ENCODE data around the gene MED28. TPM values are rescaled to one million over a fixed set of nuclear protein-coding genes. Genes with fewer than 3 reads are reported as not detected.
"Not testable (repeated sequence)": the region's sequence is repeated elsewhere in the genome, so short reads cannot be mapped to it uniquely, and the experiment has no call there.

MED28 gene
- polyA plus RNA-seq, 1 of the 3 experiments (the other 2 are of a cell fraction) = 7.5 TPM

DNA sequence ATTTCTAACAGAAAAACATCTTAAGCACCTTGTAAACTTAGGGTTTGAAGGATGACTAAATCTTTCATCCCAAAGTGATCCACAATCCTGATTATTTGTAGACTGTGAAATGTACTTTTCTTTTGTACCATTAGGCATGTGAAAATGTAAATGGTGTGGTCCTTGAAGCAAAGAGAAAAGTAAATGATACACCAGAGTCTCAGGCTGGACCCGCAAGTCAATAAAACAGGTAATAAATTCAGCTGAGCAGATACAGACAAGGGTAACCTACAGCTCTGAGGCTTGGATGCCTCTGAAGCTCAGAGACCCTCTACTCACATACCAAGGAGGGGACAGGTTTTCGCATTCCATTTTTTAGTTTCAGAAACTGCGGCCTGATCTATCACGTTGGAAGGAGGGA lies 40.2 kb upstream of the MED28 start:
- ChIA-PET POLR2A (no interaction called here), CTCF (interaction anchor here (0.8 kb wide), 1 partner anchor 27 kb away, joined by 3 read pairs; no protein-coding TSS in a partner anchor)
- H3K9me3 ChIP-seq = no peaks in the 10 kb centered on the region
- no peaks in the 10 kb centered on the region for H4K20me1 ChIP-seq (ENCODE audit: insufficient read depth)
- H2AFZ ChIP-seq (ENCODE audit: low read depth) = no peak overlapping the region
- no peak for DNase-seq
- H3K9me2 ChIP-seq = no peaks in the 10 kb centered on the region
- TF ChIP-seq SMC3 (IDR thresholded peaks at IDR 0.05; ENCODE audit: low read depth, low read length) (no peak), SIN3A (IDR thresholded peaks at IDR 0.05; ENCODE audit: borderline replicate concordance, low read depth, low read length) (no peak), NRF1 (IDR thresholded peaks at IDR 0.05; ENCODE audit: low read depth, low read length) (no peak), GATA2 (CRISPR knock-in tag; IDR thresholded peaks at IDR 0.05) (no peak)
- TF ChIP-seq, protein P1, sequence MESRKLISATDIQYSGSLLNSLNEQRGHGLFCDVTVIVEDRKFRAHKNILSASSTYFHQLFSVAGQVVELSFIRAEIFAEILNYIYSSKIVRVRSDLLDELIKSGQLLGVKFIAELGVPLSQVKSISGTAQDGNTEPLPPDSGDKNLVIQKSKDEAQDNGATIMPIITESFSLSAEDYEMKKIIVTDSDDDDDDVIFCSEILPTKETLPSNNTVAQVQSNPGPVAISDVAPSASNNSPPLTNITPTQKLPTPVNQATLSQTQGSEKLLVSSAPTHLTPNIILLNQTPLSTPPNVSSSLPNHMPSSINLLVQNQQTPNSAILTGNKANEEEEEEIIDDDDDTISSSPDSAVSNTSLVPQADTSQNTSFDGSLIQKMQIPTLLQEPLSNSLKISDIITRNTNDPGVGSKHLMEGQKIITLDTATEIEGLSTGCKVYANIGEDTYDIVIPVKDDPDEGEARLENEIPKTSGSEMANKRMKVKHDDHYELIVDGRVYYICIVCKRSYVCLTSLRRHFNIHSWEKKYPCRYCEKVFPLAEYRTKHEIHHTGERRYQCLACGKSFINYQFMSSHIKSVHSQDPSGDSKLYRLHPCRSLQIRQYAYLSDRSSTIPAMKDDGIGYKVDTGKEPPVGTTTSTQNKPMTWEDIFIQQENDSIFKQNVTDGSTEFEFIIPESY (IDR thresholded peaks at IDR 0.05; ENCODE audit: borderline replicate concordance, low read depth) = no peak
- TF ChIP-seq, protein P2, sequence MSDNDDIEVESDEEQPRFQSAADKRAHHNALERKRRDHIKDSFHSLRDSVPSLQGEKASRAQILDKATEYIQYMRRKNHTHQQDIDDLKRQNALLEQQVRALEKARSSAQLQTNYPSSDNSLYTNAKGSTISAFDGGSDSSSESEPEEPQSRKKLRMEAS (IDR thresholded peaks at IDR 0.05; ENCODE audit: low read depth) = no peak
- TF ChIP-seq, protein P3, sequence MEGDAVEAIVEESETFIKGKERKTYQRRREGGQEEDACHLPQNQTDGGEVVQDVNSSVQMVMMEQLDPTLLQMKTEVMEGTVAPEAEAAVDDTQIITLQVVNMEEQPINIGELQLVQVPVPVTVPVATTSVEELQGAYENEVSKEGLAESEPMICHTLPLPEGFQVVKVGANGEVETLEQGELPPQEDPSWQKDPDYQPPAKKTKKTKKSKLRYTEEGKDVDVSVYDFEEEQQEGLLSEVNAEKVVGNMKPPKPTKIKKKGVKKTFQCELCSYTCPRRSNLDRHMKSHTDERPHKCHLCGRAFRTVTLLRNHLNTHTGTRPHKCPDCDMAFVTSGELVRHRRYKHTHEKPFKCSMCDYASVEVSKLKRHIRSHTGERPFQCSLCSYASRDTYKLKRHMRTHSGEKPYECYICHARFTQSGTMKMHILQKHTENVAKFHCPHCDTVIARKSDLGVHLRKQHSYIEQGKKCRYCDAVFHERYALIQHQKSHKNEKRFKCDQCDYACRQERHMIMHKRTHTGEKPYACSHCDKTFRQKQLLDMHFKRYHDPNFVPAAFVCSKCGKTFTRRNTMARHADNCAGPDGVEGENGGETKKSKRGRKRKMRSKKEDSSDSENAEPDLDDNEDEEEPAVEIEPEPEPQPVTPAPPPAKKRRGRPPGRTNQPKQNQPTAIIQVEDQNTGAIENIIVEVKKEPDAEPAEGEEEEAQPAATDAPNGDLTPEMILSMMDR (IDR thresholded peaks at IDR 0.05) = no peak
- peaks cover 8 to 9% of the 10 kb centered on the region in 2 experiments; a peak in 2 of 4 replicates for H3K4me1 ChIP-seq (ENCODE audit: control insufficient read depth in 1 of 2, insufficient read depth in 2 of 2, low read depth in 1 of 2, low read length in 1 of 2)
- WGBS (ENCODE audit: low lambda C conversion rate) = 93% methylated on average over 4 of the region's 4 CpGs
- H3K4me2 ChIP-seq = no peak overlapping the region
- no peaks in the 10 kb centered on the region for H3K27me3 ChIP-seq (ENCODE audit: insufficient read depth)
- peaks cover 17% of the 10 kb centered on the region; the same call in 1 of the 2 replicates for H3K79me2 ChIP-seq (ENCODE audit: insufficient read depth)
- no peak overlapping the region for H3K4me3 ChIP-seq (ENCODE audit: low read depth in 2 of 2, low read length in 1 of 2)
- no peaks in the 10 kb centered on the region for H3F3A ChIP-seq (replicated peaks; ENCODE audit: insufficient read depth)
- H3K9ac ChIP-seq = no peak overlapping the region
- H3K36me3 ChIP-seq (replicated peaks in 1 of 2; ENCODE audit: control insufficient read depth in 1 of 2, insufficient read depth in 2 of 2, low read length in 1 of 2) = no peaks in the 10 kb centered on the region
- H3K27ac ChIP-seq (ENCODE audit: low read depth in 2 of 2, low read length in 1 of 2) = no peak overlapping the region

DNA sequence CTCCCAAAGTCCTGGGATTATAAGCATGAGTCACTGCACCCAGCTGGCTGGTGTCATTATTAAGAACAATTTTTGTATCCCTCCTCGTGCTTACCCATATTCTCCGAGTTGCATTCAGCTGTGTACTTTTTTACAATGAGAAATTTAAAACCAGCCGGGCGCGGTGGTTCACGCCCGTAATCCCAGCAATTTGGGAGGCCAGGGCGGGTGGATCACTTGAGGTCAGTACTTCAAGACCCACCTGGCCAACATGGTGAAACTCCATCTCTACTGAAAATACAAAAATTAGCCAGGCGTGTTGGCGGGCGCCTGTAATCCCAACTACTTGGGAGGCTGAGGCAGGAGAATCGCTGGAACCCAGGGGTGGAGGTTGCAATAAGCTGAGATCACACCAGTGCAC lies 39.3 kb upstream of the MED28 start:
- not testable (repeated sequence) for H3K4me3 ChIP-seq (ENCODE audit: low read depth in 2 of 2, low read length in 1 of 2); H4K20me1 ChIP-seq (ENCODE audit: insufficient read depth)
- WGBS (ENCODE audit: low lambda C conversion rate) = 94% methylated on average over 12 of the region's 12 CpGs

More for the DNA sequence above, 39.3 kb upstream of the MED28 start:
- H3K36me3 ChIP-seq (replicated peaks in 1 of 2; ENCODE audit: control insufficient read depth in 1 of 2, insufficient read depth in 2 of 2, low read length in 1 of 2); H3K27ac ChIP-seq (ENCODE audit: low read depth in 2 of 2, low read length in 1 of 2); H3K9me3 ChIP-seq; POLR2A ChIA-PET; DNase-seq; H3K9ac ChIP-seq; H3F3A ChIP-seq (replicated peaks; ENCODE audit: insufficient read depth); H3K4me2 ChIP-seq; H3K27me3 ChIP-seq (ENCODE audit: insufficient read depth); H3K4me1 ChIP-seq (ENCODE audit: control insufficient read depth in 1 of 2, insufficient read depth in 2 of 2, low read depth in 1 of 2, low read length in 1 of 2); H3K9me2 ChIP-seq; H2AFZ ChIP-seq (ENCODE audit: low read depth): not testable (repeated sequence)
- peaks cover 20% of the 10 kb centered on the region; the same call in 1 of the 2 replicates for H3K79me2 ChIP-seq (ENCODE audit: insufficient read depth)
- CTCF ChIA-PET = interaction anchor here (0.8 to 1.3 kb wide), 3 partner anchors 9 to 28 kb away, joined by 3 read pairs; no protein-coding TSS in a partner anchor

Data from SK-N-SH (cell line).